WI38 (cell line): Measurements from ENCODE around the gene MARF1.

Source experiments
- H3K4me3 ChIP-seq: 2 replicates; pipeline ENCODE4 v1.5.1; 2011; ENCODE audit warnings: low read depth, mild to moderate bottlenecking, control low read depth, low read length
- CTCF ChIP-seq: IDR thresholded peaks from 2 replicates; pipeline ENCODE4 v1.5.1; 2012; ENCODE audit warnings: low read depth, mild to moderate bottlenecking, control low read depth, low read length

Gene MARF1

GRCh38 chr16:15644267-15644961 lies 1.5 kb upstream of the MARF1 start:
- no peak overlapping the region; the same call in 1 of the 2 replicates for H3K4me3 ChIP-seq
- TF ChIP-seq CTCF: no peak

- peak overlapping the region; percentile 73 for H3K4me3 ChIP-seq
- TF ChIP-seq CTCF: no peak
These were observed 944 bp upstream of the MARF1 start for GRCh38 chr16:15643946-15644250.

- no peak for TF ChIP-seq CTCF
- H3K4me3 ChIP-seq: peak overlapping the region; percentile 80
These were observed 352 bp downstream of the MARF1 start for GRCh38 chr16:15642557-15643047.

- no peak for TF ChIP-seq CTCF
- H3K4me3 ChIP-seq: peak overlapping the region; percentile 80
These were observed 999 bp downstream of the MARF1 start for GRCh38 chr16:15641753-15642556.

GRCh38 chr16:15640966-15641365 lies 2.0 kb downstream of the MARF1 start:
- H3K4me3 ChIP-seq: no peak overlapping the region
- no peak for TF ChIP-seq CTCF

- TF ChIP-seq CTCF: no peak
- no peak overlapping the region for H3K4me3 ChIP-seq
These were observed 3.8 kb downstream of the MARF1 start for GRCh38 chr16:15639061-15639568.

- no peak overlapping the region for H3K4me3 ChIP-seq
These were observed 6.5 kb downstream of the MARF1 start for GRCh38 chr16:15636392-15636873.

More at GRCh38 chr16:15636392-15636873, 6.5 kb downstream of the MARF1 start:
- no peak for TF ChIP-seq CTCF
